Upper lobe of right lung (tissue), 1 donor: ENCODE data around the gene COL4A1. TPM values are rescaled to one million over a fixed set of nuclear protein-coding genes. Genes with fewer than 3 reads are reported as not detected.

Source experiments
- ATAC-seq: fragments of 200-7000 bp; cut with Tn5 transposase; one replicate; pipeline ENCODE4 v1.9.1; 2020; ENCODE audit warnings: mild to moderate bottlenecking, moderate library complexity
- DNase-seq: peaks from one replicate; pipeline ENCODE4 v3.0.0-alpha.2; 2020
- H3K27ac ChIP-seq: fragments of 200-600 bp; one replicate; pipeline ENCODE4 v1.8.0; 2022
- H3K27me3 ChIP-seq: fragments of 200-600 bp; one replicate; pipeline ENCODE4 v1.8.0; 2022; ENCODE audit warnings: mild to moderate bottlenecking
- H3K36me3 ChIP-seq: fragments of 200-600 bp; one replicate; pipeline ENCODE4 v1.8.0; 2022
- H3K4me1 ChIP-seq: fragments of 200-600 bp; one replicate; pipeline ENCODE4 v1.8.0; 2022
- H3K4me3 ChIP-seq: fragments of 200-600 bp; one replicate; pipeline ENCODE4 v1.8.0; 2022; ENCODE audit warnings: mild to moderate bottlenecking
- H3K9me3 ChIP-seq: fragments of 200-600 bp; one replicate; pipeline ENCODE4 v1.8.0; 2022
- CTCF ChIP-seq: fragments of 200-600 bp; IDR thresholded peaks from one replicate; pipeline ENCODE4 v1.8.0; 2022; ENCODE audit warnings: antibody characterized with exemption
- intact Hi-C: fragments of 100-400 bp; cut with DNase I; formaldehyde crosslinking; loops from one replicate; pipeline ENCODE4 v1.11.0; 2022
- total RNA-seq: library from RNA; stranded (reverse); fragmentation: NEBNext Ultra II Directional; extraction: Animal tissue kit (Norgen Biotek cat#: 25700); gene quantifications from one replicate; pipeline ENCODE4 v1.2.1, GENCODE V29; 2021
- donor health status: DM: no; HTN: yes; CAD: no; lungs with severe emphysema.

Gene COL4A1
- total RNA-seq, 1 donor from 2014 or later: 242 TPM

- DNase-seq (no peak), ATAC-seq (no peak)
- TF ChIP-seq CTCF: no peak
- peaks cover 37% of the 10 kb centered on the region for H3K4me1 ChIP-seq
- no peaks in the 10 kb centered on the region for H3K27me3 ChIP-seq
- no peak overlapping the region for H3K4me3 ChIP-seq
- H3K9me3 ChIP-seq: no peaks in the 10 kb centered on the region
- intact Hi-C loops: loop anchor here (10.0 kb wide), 1 partner anchor 219 kb away; no protein-coding TSS in a partner anchor
- peaks cover 12% of the 10 kb centered on the region for H3K36me3 ChIP-seq
- H3K27ac ChIP-seq: peak overlapping the region; percentile 37
These were observed 91.4 kb downstream of the COL4A1 start for GRCh38 chr13:110215606-110216005.

GRCh38 chr13:110214637-110215036, 92.3 kb downstream of the COL4A1 start:
- no peak overlapping the region for H3K27ac ChIP-seq
- DNase-seq (no peak), ATAC-seq (no peak)
- H3K36me3 ChIP-seq: peaks cover 21% of the 10 kb centered on the region
- H3K4me3 ChIP-seq: no peak overlapping the region
- TF ChIP-seq CTCF: no peak
- H3K4me1 ChIP-seq: peaks cover 37% of the 10 kb centered on the region
- no peaks in the 10 kb centered on the region for H3K9me3 ChIP-seq
- no peaks in the 10 kb centered on the region for H3K27me3 ChIP-seq
- intact Hi-C loops: loop anchor here (10.0 kb wide), 1 partner anchor 220 kb away; no protein-coding TSS in a partner anchor

GRCh38 chr13:110213461-110214074, 93.4 kb downstream of the COL4A1 start:
- no peak for DNase-seq
- intact Hi-C loops: loop anchor here (10.0 kb wide), 1 partner anchor 221 kb away; no protein-coding TSS in a partner anchor
- H3K36me3 ChIP-seq: peaks cover 31% of the 10 kb centered on the region

GRCh38 chr13:110212529-110212928, 94.4 kb downstream of the COL4A1 start:
- Histone ChIP-seq H3K4me3 (no peak overlapping the region), H3K27ac (no peak overlapping the region), H3K27me3 (no peaks in the 10 kb centered on the region), H3K4me1 (peaks cover 22% of the 10 kb centered on the region), H3K36me3 (peaks cover 41% of the 10 kb centered on the region), H3K9me3 (no peaks in the 10 kb centered on the region)
- TF ChIP-seq CTCF: no peak
- no peak for ATAC-seq
- no peak for DNase-seq
- intact Hi-C loops: loop anchor here (10.0 kb wide), 1 partner anchor 222 kb away; no protein-coding TSS in a partner anchor

More at GRCh38 chr13:110213461-110214074, 93.4 kb downstream of the COL4A1 start:
- no peak for TF ChIP-seq CTCF
- H3K4me1 ChIP-seq: peaks cover 33% of the 10 kb centered on the region
- no peak overlapping the region for H3K4me3 ChIP-seq
- no peak for ATAC-seq
- H3K27me3 ChIP-seq: no peaks in the 10 kb centered on the region
- H3K27ac ChIP-seq: no peak overlapping the region
- H3K9me3 ChIP-seq: no peaks in the 10 kb centered on the region

- ATAC-seq (no peak), DNase-seq (no peak)
- peaks cover 47% of the 10 kb centered on the region for H3K36me3 ChIP-seq
- no peak overlapping the region for H3K27ac ChIP-seq
- no peaks in the 10 kb centered on the region for H3K27me3 ChIP-seq
- no peak for TF ChIP-seq CTCF
- H3K9me3 ChIP-seq: no peaks in the 10 kb centered on the region
- intact Hi-C loops: loop anchor here (10.0 kb wide), 1 partner anchor 223 kb away; no protein-coding TSS in a partner anchor
- H3K4me1 ChIP-seq: peaks cover 17% of the 10 kb centered on the region
- H3K4me3 ChIP-seq: no peak overlapping the region
These were observed 95.2 kb downstream of the COL4A1 start for GRCh38 chr13:110211735-110212134.
